GM12874 (cell line): Measurements from ENCODE around the gene TMEM244.

Experiments
- CTCF ChIP-seq: IDR thresholded peaks from 2 replicates; pipeline ENCODE4 v1.5.1; 2011; ENCODE audit warnings: low read depth, mild to moderate bottlenecking, control low read depth, low read length, moderate library complexity; ENCODE audit not compliant: insufficient read depth

The TMEM244 gene

GRCh38 chr6:129852257-129852858 is 8.8 kb downstream of the TMEM244 start:
- TF ChIP-seq CTCF = no peak

GRCh38 chr6:129849456-129849855 is 11.7 kb downstream of the TMEM244 start:
- TF ChIP-seq CTCF = no peak

- TF ChIP-seq CTCF = no peak
Measured at GRCh38 chr6:129846761-129847160, 14.4 kb downstream of the TMEM244 start.

- TF ChIP-seq CTCF = no peak
Measured at GRCh38 chr6:129845696-129846095, 15.4 kb downstream of the TMEM244 start.

- TF ChIP-seq CTCF = no peak
Measured at GRCh38 chr6:129844118-129844891, 16.8 kb downstream of the TMEM244 start.

- TF ChIP-seq CTCF = no peak
Measured at GRCh38 chr6:129843573-129843972, 17.5 kb downstream of the TMEM244 start.

GRCh38 chr6:129842881-129843409 is 18.2 kb downstream of the TMEM244 start:
- TF ChIP-seq CTCF = no peak
